Measurements from ENCODE around the gene PXN.

GRCh38 chr12:120242275-120242799 lies 23.2 kb downstream of the PXN start:
- TF ChIP-seq CTCF (IDR thresholded peaks at IDR 0.05) (no peak), POLR2AphosphoS5 (IDR thresholded peaks at IDR 0.05) (peak in 1 of 3 donors; percentile 29), POLR2A (IDR thresholded peaks at IDR 0.05) (no peak), EP300 (IDR thresholded peaks at IDR 0.05) (no peak)

All from stomach (tissue), 4 donors.